Stomach smooth muscle (tissue), 2 donors: Measurements from ENCODE around the gene CINP.
"Not testable (repeated sequence)": the region's sequence is repeated elsewhere in the genome, so short reads cannot be mapped to it uniquely, and the experiment has no call there.

ENCODE experiments used
- H3K27ac ChIP-seq: one replicate; pipeline ENCODE4 v1.7.0; 2013; ENCODE audit warnings: mild to moderate bottlenecking, low read length, inconsistent platforms
- H3K27me3 ChIP-seq, 2 donors: one replicate each; pipeline ENCODE4 v1.7.0; 2013; ENCODE audit warnings: low read length in 2 of 2; ENCODE audit not compliant: insufficient read depth in 2 of 2, control insufficient read depth in 1 of 2
- H3K36me3 ChIP-seq, 2 donors: one replicate each; pipeline ENCODE4 v1.7.0; 2013; ENCODE audit warnings: low read length in 2 of 2; ENCODE audit not compliant: control insufficient read depth in 2 of 2, insufficient read depth in 2 of 2
- H3K4me1 ChIP-seq: one replicate; pipeline ENCODE4 v1.7.0; 2013; ENCODE audit warnings: low read length; ENCODE audit not compliant: control insufficient read depth, insufficient read depth
- H3K4me3 ChIP-seq, 2 donors: one replicate each; pipeline ENCODE4 v1.7.0; 2013; ENCODE audit warnings: low read length in 2 of 2
- H3K9ac ChIP-seq, 2 donors: one replicate each; pipeline ENCODE4 v1.7.0; 2013; ENCODE audit warnings: low read length in 2 of 2, mild to moderate bottlenecking in 1 of 2
- H3K9me3 ChIP-seq, 2 donors: one replicate each; pipeline ENCODE4 v1.7.0; 2013; ENCODE audit warnings: low read length in 2 of 2; ENCODE audit not compliant: control insufficient read depth in 2 of 2
- donor health status: healthy.
- donor health status: Pancreatic carcinoma.

Gene CINP

GRCh38 chr14:102356280-102356679 lies 6.4 kb downstream of the CINP start:
- no peaks in the 10 kb centered on the region for H3K4me1 ChIP-seq
- peaks cover 44 to 45% of the 10 kb centered on the region in 2 donors for H3K36me3 ChIP-seq
- H3K27me3 ChIP-seq = no peaks in the 10 kb centered on the region
- H3K9me3 ChIP-seq = no peaks in the 10 kb centered on the region
- no peak overlapping the region for H3K4me3 ChIP-seq
- H3K27ac ChIP-seq = no peak overlapping the region
- H3K9ac ChIP-seq = no peak overlapping the region

GRCh38 chr14:102353126-102353619 lies 9.5 kb downstream of the CINP start:
- Histone ChIP-seq H3K27ac (no peak overlapping the region), H3K27me3 (no peaks in the 10 kb centered on the region), H3K9me3 (no peaks in the 10 kb centered on the region), H3K36me3 (peaks cover 56 to 58% of the 10 kb centered on the region in 2 donors), H3K9ac (no peak overlapping the region), H3K4me3 (no peak overlapping the region), H3K4me1 (no peaks in the 10 kb centered on the region)

GRCh38 chr14:102352213-102352612 lies 10.5 kb downstream of the CINP start:
- H3K27ac ChIP-seq = no peak overlapping the region
- H3K36me3 ChIP-seq = peaks cover 50 to 57% of the 10 kb centered on the region in 2 donors
- H3K9me3 ChIP-seq = no peaks in the 10 kb centered on the region
- H3K9ac ChIP-seq = no peak overlapping the region
- H3K4me3 ChIP-seq = no peak overlapping the region
- no peaks in the 10 kb centered on the region for H3K4me1 ChIP-seq
- no peaks in the 10 kb centered on the region for H3K27me3 ChIP-seq

GRCh38 chr14:102351593-102351992 lies 11.1 kb downstream of the CINP start:
- H3K4me1 ChIP-seq, H3K27me3 ChIP-seq, H3K27ac ChIP-seq, H3K9ac ChIP-seq, H3K9me3 ChIP-seq, H3K4me3 ChIP-seq: not testable (repeated sequence)
- peaks cover 51 to 54% of the 10 kb centered on the region in 2 donors for H3K36me3 ChIP-seq

GRCh38 chr14:102351023-102351422 lies 11.7 kb downstream of the CINP start:
- Histone ChIP-seq H3K36me3 (peaks cover 51 to 53% of the 10 kb centered on the region in 2 donors), H3K27me3 (no peaks in the 10 kb centered on the region), H3K9me3 (no peaks in the 10 kb centered on the region), H3K4me3 (no peak overlapping the region), H3K4me1 (no peaks in the 10 kb centered on the region), H3K9ac (no peak overlapping the region), H3K27ac (peak overlapping the region; percentile 31)

- Histone ChIP-seq H3K27ac (no peak overlapping the region), H3K27me3 (no peaks in the 10 kb centered on the region), H3K4me1 (no peaks in the 10 kb centered on the region), H3K9me3 (no peaks in the 10 kb centered on the region), H3K9ac (no peak overlapping the region), H3K36me3 (peaks cover 49 to 60% of the 10 kb centered on the region in 2 donors), H3K4me3 (no peak overlapping the region)
Observed at GRCh38 chr14:102348376-102348775, 14.3 kb downstream of the CINP start.

- no peak overlapping the region for H3K4me3 ChIP-seq
- H3K27me3 ChIP-seq = no peaks in the 10 kb centered on the region
- H3K9me3 ChIP-seq = no peaks in the 10 kb centered on the region
- H3K27ac ChIP-seq = no peak overlapping the region
- H3K9ac ChIP-seq = no peak overlapping the region
- no peaks in the 10 kb centered on the region for H3K4me1 ChIP-seq
- H3K36me3 ChIP-seq = peaks cover 45 to 59% of the 10 kb centered on the region in 2 donors
Observed at GRCh38 chr14:102346645-102347044, 16.0 kb downstream of the CINP start.

DNA sequence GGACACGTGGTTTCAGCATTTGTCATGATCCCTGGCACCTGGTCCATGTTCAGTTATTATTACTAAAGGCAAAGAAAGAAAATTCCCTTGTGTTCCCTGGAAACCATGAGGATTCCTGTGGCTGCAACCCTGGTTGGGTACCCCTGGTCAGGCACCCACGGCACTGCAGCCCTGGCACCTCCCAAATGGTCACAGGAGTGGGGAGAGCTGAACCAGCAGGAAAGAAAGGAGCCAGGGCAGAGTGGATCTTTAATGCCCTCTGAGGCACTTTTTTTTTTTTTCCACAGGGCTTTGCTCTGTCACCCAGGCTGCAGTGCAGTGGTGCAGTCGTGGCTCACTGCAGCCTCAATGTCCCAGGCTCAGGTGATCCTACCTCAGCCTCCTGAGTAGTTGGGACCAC lies 17.5 kb downstream of the CINP start:
- Histone ChIP-seq H3K4me3 (no peak overlapping the region), H3K9me3 (no peaks in the 10 kb centered on the region), H3K27ac (no peak overlapping the region), H3K27me3 (no peaks in the 10 kb centered on the region), H3K36me3 (peaks cover 42 to 60% of the 10 kb centered on the region in 2 donors), H3K4me1 (no peaks in the 10 kb centered on the region), H3K9ac (no peak overlapping the region)

DNA sequence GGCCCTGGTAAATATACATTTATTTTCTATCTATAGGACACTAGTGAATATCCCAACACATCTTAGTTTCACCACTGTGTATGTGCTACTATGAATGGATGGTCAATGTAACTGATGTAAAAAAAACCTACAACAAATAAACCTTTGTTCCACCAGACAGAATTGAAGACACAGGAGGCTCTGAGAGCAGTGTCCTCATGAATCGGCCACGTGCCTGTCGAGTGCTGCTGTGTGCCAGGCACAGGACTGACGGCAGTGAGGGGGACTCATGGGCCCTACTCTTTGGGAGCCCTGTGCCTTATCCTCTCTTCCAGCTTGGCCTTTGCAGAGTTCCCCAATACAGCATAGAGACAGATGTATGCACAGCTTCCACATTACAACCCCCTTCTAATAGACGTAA lies 18.2 kb downstream of the CINP start:
- no peak overlapping the region for H3K27ac ChIP-seq
- no peak overlapping the region for H3K9ac ChIP-seq

GRCh38 chr14:102344084-102344483 lies 18.6 kb downstream of the CINP start:
- H3K4me1 ChIP-seq = no peaks in the 10 kb centered on the region
- H3K36me3 ChIP-seq = peaks cover 33 to 54% of the 10 kb centered on the region in 2 donors
- no peaks in the 10 kb centered on the region for H3K9me3 ChIP-seq
- no peak overlapping the region for H3K9ac ChIP-seq
- H3K27ac ChIP-seq = no peak overlapping the region
- no peak overlapping the region for H3K4me3 ChIP-seq
- H3K27me3 ChIP-seq = no peaks in the 10 kb centered on the region

More for the DNA sequence above, 18.2 kb downstream of the CINP start:
- H3K36me3 ChIP-seq = peaks cover 36 to 56% of the 10 kb centered on the region in 2 donors
- no peak overlapping the region for H3K4me3 ChIP-seq
- no peaks in the 10 kb centered on the region for H3K4me1 ChIP-seq
- H3K27me3 ChIP-seq = no peaks in the 10 kb centered on the region
- H3K9me3 ChIP-seq = no peaks in the 10 kb centered on the region

DNA sequence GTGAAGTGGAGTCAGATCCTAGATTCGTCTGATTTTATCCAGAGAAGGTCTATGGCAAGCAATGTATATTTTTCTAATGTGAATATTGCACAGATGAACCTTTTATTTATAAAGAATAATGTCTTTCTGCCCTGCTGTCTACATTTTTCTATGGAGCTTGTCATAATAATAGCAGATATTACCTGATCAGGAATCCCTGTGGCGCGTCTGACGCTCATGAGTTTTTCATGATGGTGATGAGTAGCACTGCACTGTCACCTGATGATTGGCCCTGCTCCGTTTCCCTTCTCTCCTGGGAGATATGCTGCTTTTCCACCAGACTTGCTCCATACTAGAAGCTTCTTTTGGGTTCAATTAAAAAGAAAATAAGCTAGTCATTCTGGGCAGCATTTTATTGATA lies 20.5 kb downstream of the CINP start:
- H3K36me3 ChIP-seq = peaks cover 31 to 49% of the 10 kb centered on the region in 2 donors
- H3K9me3 ChIP-seq = no peaks in the 10 kb centered on the region
- no peaks in the 10 kb centered on the region for H3K27me3 ChIP-seq
- H3K4me1 ChIP-seq = no peaks in the 10 kb centered on the region
- H3K27ac ChIP-seq = no peak overlapping the region
- no peak overlapping the region for H3K9ac ChIP-seq
- no peak overlapping the region for H3K4me3 ChIP-seq
